GM12892 (cell line): Measurements from ENCODE around the gene SYNGR3.

Source experiments
- DNase-seq: peaks from one replicate; pipeline ENCODE4 v3.0.0; 2011; ENCODE audit not compliant: insufficient read length
- FAIRE-seq: peaks from 2 replicates; lab custom pipeline; 2011; peaks lifted over from hg19 to GRCh38; lab: Jason Lieb, UNC
- POLR2A ChIP-seq: IDR thresholded peaks from 2 replicates; pipeline ENCODE4 v1.6.1; 2011; ENCODE audit warnings: low read depth, low read length, control low read depth
- POLR2AphosphoS5 ChIP-seq: IDR thresholded peaks from 2 replicates; pipeline ENCODE4 v1.6.1; 2011; ENCODE audit warnings: low read depth, low read length, control low read depth
- TAF1 ChIP-seq: IDR thresholded peaks from 2 replicates; pipeline ENCODE4 v1.6.1; 2011; ENCODE audit warnings: low read depth, mild to moderate bottlenecking, control low read depth, low read length, borderline replicate concordance

SYNGR3 gene

GRCh38 chr16:2002406-2003230 is 12.8 kb downstream of the SYNGR3 start:
- DNase-seq = no peak
- no peak for FAIRE-seq
- no peak for TF ChIP-seq TAF1
- TF ChIP-seq POLR2A = no peak
- TF ChIP-seq POLR2AphosphoS5 = peak; percentile 8; the same call in 1 of the 2 replicates

GRCh38 chr16:2003231-2003826 is 13.6 kb downstream of the SYNGR3 start:
- FAIRE-seq (no peak), DNase-seq (no peak)

GRCh38 chr16:2003827-2004641 is 14.3 kb downstream of the SYNGR3 start:
- no peak for TF ChIP-seq POLR2AphosphoS5
- TF ChIP-seq POLR2A = no peak
- TF ChIP-seq TAF1 = no peak
- FAIRE-seq = peak; percentile 94
- peak; percentile 98 for DNase-seq

More at GRCh38 chr16:2003231-2003826, 13.6 kb downstream of the SYNGR3 start:
- TF ChIP-seq POLR2A = no peak
- 0 out of 2 replicates have a peak, but pooled peaks have one; percentile 2 for TF ChIP-seq POLR2AphosphoS5
- no peak for TF ChIP-seq TAF1

- DNase-seq (no peak), FAIRE-seq (no peak)
- TF ChIP-seq TAF1 (no peak), POLR2A (no peak; the same call in 1 of the 2 replicates), POLR2AphosphoS5 (no peak)
These were observed 15.2 kb downstream of the SYNGR3 start for GRCh38 chr16:2004795-2005517.

- no peak for FAIRE-seq
- DNase-seq = no peak
- TF ChIP-seq TAF1 (no peak), POLR2A (no peak), POLR2AphosphoS5 (no peak)
These were observed 15.9 kb downstream of the SYNGR3 start for GRCh38 chr16:2005646-2006045.

- no peak for DNase-seq
- TF ChIP-seq TAF1 (no peak), POLR2A (no peak), POLR2AphosphoS5 (no peak)
- FAIRE-seq = no peak
These were observed 16.5 kb downstream of the SYNGR3 start for GRCh38 chr16:2006317-2006716.

GRCh38 chr16:2007081-2007836 is 17.5 kb downstream of the SYNGR3 start:
- no peak for DNase-seq
- TF ChIP-seq POLR2A = no peak
- no peak for TF ChIP-seq TAF1
- no peak for TF ChIP-seq POLR2AphosphoS5
- no peak for FAIRE-seq

GRCh38 chr16:2008009-2008526 is 18.3 kb downstream of the SYNGR3 start:
- no peak for DNase-seq
- FAIRE-seq = no peak
- TF ChIP-seq POLR2AphosphoS5 (no peak), POLR2A (no peak), TAF1 (no peak)

GRCh38 chr16:2008631-2009163 is 18.9 kb downstream of the SYNGR3 start:
- FAIRE-seq (peak; percentile 58), DNase-seq (no peak)
- TF ChIP-seq POLR2A = no peak
- TF ChIP-seq TAF1 = no peak

GRCh38 chr16:2009164-2009711 is 19.5 kb downstream of the SYNGR3 start:
- no peak for FAIRE-seq
- TF ChIP-seq TAF1 = no peak
- no peak; the same call in 1 of the 2 replicates for TF ChIP-seq POLR2AphosphoS5
- no peak for TF ChIP-seq POLR2A
- peak; percentile 61 for DNase-seq
